ENCODE data around the gene PFN3. TPM values are rescaled to one million over a fixed set of nuclear protein-coding genes. Genes with fewer than 3 reads are reported as not detected.
A peak's percentile ranks its signal among the peaks of the same experiment; 100 is the strongest.

The PFN3 gene
- total and polyA plus RNA-seq, 12 donors: not detected

- H3K9me3 ChIP-seq (replicated peaks in 1 of 3): no peaks in the 10 kb centered on the region
- TF ChIP-seq POLR2A (IDR thresholded peaks at IDR 0.05): no peak
- TF ChIP-seq, protein P1, sequence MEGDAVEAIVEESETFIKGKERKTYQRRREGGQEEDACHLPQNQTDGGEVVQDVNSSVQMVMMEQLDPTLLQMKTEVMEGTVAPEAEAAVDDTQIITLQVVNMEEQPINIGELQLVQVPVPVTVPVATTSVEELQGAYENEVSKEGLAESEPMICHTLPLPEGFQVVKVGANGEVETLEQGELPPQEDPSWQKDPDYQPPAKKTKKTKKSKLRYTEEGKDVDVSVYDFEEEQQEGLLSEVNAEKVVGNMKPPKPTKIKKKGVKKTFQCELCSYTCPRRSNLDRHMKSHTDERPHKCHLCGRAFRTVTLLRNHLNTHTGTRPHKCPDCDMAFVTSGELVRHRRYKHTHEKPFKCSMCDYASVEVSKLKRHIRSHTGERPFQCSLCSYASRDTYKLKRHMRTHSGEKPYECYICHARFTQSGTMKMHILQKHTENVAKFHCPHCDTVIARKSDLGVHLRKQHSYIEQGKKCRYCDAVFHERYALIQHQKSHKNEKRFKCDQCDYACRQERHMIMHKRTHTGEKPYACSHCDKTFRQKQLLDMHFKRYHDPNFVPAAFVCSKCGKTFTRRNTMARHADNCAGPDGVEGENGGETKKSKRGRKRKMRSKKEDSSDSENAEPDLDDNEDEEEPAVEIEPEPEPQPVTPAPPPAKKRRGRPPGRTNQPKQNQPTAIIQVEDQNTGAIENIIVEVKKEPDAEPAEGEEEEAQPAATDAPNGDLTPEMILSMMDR (IDR thresholded peaks at IDR 0.05): no peak
- 69 to 76% (median 73%) methylated on average over 8 to 10 of the region's 10 CpGs for WGBS, 4 donors
- no peak overlapping the region for H3K4me3 ChIP-seq
- H3K27ac ChIP-seq: no peak overlapping the region
- H3K4me1 ChIP-seq (replicated peaks in 1 of 2): peaks cover 18 to 20% of the 10 kb centered on the region in 2 donors
- H3K36me3 ChIP-seq (replicated peaks in 1 of 2): peaks cover 0 to 12% of the 10 kb centered on the region in 2 donors
- intact Hi-C loops (cut with DNase I): no loop called here
- no peaks in the 10 kb centered on the region for H3K27me3 ChIP-seq
- no peak for DNase-seq
These were observed 44.8 kb upstream of the PFN3 start for GRCh38 chr5:177445052-177445916.

GRCh38 chr5:177444106-177445051 lies 43.9 kb upstream of the PFN3 start:
- peak in 1 of 7 donors; percentile 14 for DNase-seq
- Histone ChIP-seq H3K4me3 (no peak overlapping the region), H3K4me1 (replicated peaks in 1 of 2) (peaks cover 18 to 20% of the 10 kb centered on the region in 2 donors), H3K27ac (no peak overlapping the region), H3K36me3 (replicated peaks in 1 of 2) (peaks cover 0 to 12% of the 10 kb centered on the region in 2 donors), H3K9me3 (replicated peaks in 1 of 3) (no peaks in the 10 kb centered on the region), H3K27me3 (no peaks in the 10 kb centered on the region)
- WGBS, 4 donors: 81 to 92% (median 85%) methylated on average over 5 to 7 of the region's 7 CpGs
- intact Hi-C loops (cut with DNase I): no loop called here
- TF ChIP-seq POLR2A (IDR thresholded peaks at IDR 0.05): no peak
- TF ChIP-seq, protein P1 (IDR thresholded peaks at IDR 0.05): no peak

DNA sequence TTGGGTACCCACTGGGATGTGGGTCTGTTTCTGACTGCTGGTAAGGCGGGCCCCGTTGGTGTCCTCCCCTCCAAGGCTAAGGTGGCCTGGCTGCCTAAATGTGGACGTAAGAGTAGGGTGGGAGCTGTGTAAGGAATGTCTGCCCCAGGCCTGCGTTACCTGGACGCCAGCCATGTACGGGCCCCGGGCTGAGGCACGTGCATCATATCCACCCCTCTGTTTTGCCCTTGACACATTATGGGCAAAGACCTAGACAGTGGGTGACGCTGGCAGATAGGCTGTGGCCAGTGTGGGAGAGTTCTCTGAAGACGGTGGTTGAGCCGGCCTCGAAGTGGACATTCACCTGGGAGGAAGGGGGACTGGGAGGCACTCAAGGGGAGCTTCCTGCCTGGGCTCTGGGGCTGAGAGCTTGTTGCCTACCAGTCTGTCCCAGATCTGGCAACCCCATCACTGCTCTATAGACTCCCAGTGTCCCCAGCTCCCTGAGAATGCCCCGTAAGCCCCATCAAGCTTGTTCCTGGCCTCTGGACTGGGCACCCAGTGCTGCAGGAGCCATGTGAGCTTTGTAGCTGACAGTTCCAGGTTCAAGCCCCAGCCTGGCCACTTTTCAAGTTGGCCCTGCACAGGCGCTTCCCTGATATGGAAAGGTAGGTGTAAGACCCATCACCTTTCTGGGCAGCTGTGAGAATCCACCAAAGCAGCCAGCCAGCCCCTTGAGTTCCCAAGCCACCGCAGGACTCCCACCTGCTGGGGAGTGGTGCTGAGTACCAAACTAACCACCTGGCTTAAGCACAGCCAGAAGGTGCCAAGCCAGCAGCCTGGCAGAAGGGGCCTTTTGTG lies 42.9 kb upstream of the PFN3 start:
- no peaks in the 10 kb centered on the region for H3K9me3 ChIP-seq (replicated peaks in 1 of 3)
- 64 to 85% (median 70%) methylated on average over 13 to 15 of the region's 15 CpGs for WGBS, 4 donors
- H3K36me3 ChIP-seq (replicated peaks in 1 of 2): peaks cover 0 to 12% of the 10 kb centered on the region in 2 donors
- no peak overlapping the region for H3K4me3 ChIP-seq
- H3K27me3 ChIP-seq: no peaks in the 10 kb centered on the region
- no peak overlapping the region for H3K27ac ChIP-seq
- intact Hi-C loops (cut with DNase I): no loop called here
- no peak for TF ChIP-seq POLR2A (IDR thresholded peaks at IDR 0.05)
- TF ChIP-seq, protein P1 (IDR thresholded peaks at IDR 0.05): no peak
- DNase-seq: no peak
- H3K4me1 ChIP-seq (replicated peaks in 1 of 2): peaks cover 18 to 19% of the 10 kb centered on the region in 2 donors

All from adrenal gland (tissue), 12 donors.